H9 (cell line): Measurements from ENCODE around the gene OR51A7. TPM values are rescaled to one million over a fixed set of nuclear protein-coding genes. Genes with fewer than 3 reads are reported as not detected.
"Not testable (repeated sequence)": the region's sequence is repeated elsewhere in the genome, so short reads cannot be mapped to it uniquely, and the experiment has no call there.

Experiments
- DNase-seq: peaks from one replicate; pipeline ENCODE4 v3.0.0-alpha.2; 2017
- H2AFZ ChIP-seq: one replicate; pipeline ENCODE4 v1.6.1; 2013; ENCODE audit warnings: mild to moderate bottlenecking, low read length, control low read depth, moderate library complexity
- H2AK5ac ChIP-seq: 2 replicates; pipeline ENCODE4 v1.6.1; 2013; ENCODE audit warnings: low read length, control low read depth, mixed read lengths; ENCODE audit not compliant: insufficient read length
- H2BK120ac ChIP-seq: one replicate; pipeline ENCODE4 v1.6.1; 2013; ENCODE audit warnings: low read depth, mild to moderate bottlenecking, low read length, control low read depth, inconsistent platforms; ENCODE audit not compliant: poor library complexity, severe bottlenecking
- H2BK12ac ChIP-seq: 2 replicates; pipeline ENCODE4 v1.6.1; 2013; ENCODE audit warnings: low read length, control low read depth, mixed read lengths, low read depth; ENCODE audit not compliant: insufficient read length
- H2BK15ac ChIP-seq: 2 replicates; pipeline ENCODE4 v1.6.1; 2013; ENCODE audit warnings: low read depth, low read length, control low read depth
- H2BK20ac ChIP-seq: one replicate; pipeline ENCODE4 v1.6.1; 2013; ENCODE audit warnings: low read depth, mild to moderate bottlenecking, low read length, control low read depth, inconsistent platforms; ENCODE audit not compliant: poor library complexity, severe bottlenecking
- H2BK5ac ChIP-seq: 2 replicates; pipeline ENCODE4 v1.6.1; 2013; ENCODE audit warnings: low read length, control low read depth, mixed read lengths; ENCODE audit not compliant: insufficient read length
- H3K14ac ChIP-seq: 2 replicates; pipeline ENCODE4 v1.6.1; 2013; ENCODE audit warnings: low read length, control low read depth; ENCODE audit not compliant: insufficient read depth
- H3K18ac ChIP-seq: 2 replicates; pipeline ENCODE4 v1.6.1; 2013; ENCODE audit warnings: low read depth, mild to moderate bottlenecking, mixed read lengths, low read length, control low read depth; ENCODE audit not compliant: insufficient read length
- H3K23ac ChIP-seq: 2 replicates; pipeline ENCODE4 v1.6.1; 2013; ENCODE audit warnings: low read length, control low read depth, mixed read lengths, low read depth; ENCODE audit not compliant: insufficient read length
- H3K23me2 ChIP-seq: 2 replicates; pipeline ENCODE4 v1.6.1; 2013; ENCODE audit warnings: low read depth, mild to moderate bottlenecking, mixed read lengths, low read length, control low read depth; ENCODE audit not compliant: insufficient read length, poor library complexity, severe bottlenecking
- H3K27ac ChIP-seq: 2 replicates; pipeline ENCODE4 v1.5.1; 2013; ENCODE audit warnings: low read length, control low read depth, mixed read lengths, low read depth; ENCODE audit not compliant: insufficient read length
- H3K27me3 ChIP-seq: 2 replicates; pipeline ENCODE4 v1.6.1; 2013; ENCODE audit warnings: low read length, control low read depth, inconsistent platforms; ENCODE audit not compliant: insufficient read depth
- H3K4ac ChIP-seq: 2 replicates; pipeline ENCODE4 v1.6.1; 2013; ENCODE audit warnings: low read depth, mild to moderate bottlenecking, control low read depth, inconsistent platforms, low read length, moderate library complexity
- H3K4me1 ChIP-seq: 2 replicates; pipeline ENCODE4 v1.6.1; 2013; ENCODE audit warnings: low read length, control low read depth, inconsistent platforms; ENCODE audit not compliant: insufficient read depth
- H3K4me2 ChIP-seq: 2 replicates; pipeline ENCODE4 v1.6.1; 2013; ENCODE audit warnings: low read length, control low read depth, mixed read lengths; ENCODE audit not compliant: insufficient read length, insufficient read depth
- H3K56ac ChIP-seq: 2 replicates; pipeline ENCODE4 v1.6.1; 2013; ENCODE audit warnings: low read depth, mild to moderate bottlenecking, mixed read lengths, low read length, control low read depth; ENCODE audit not compliant: insufficient read length
- H3K79me1 ChIP-seq: 2 replicates; pipeline ENCODE4 v1.6.1; 2013; ENCODE audit warnings: low read depth, mild to moderate bottlenecking, moderate library complexity, low read length, control low read depth, inconsistent platforms; ENCODE audit not compliant: insufficient read depth, poor library complexity, severe bottlenecking
- H3K79me2 ChIP-seq: 2 replicates; pipeline ENCODE4 v1.6.1; 2013; ENCODE audit warnings: low read length, control low read depth, inconsistent platforms; ENCODE audit not compliant: insufficient read depth
- H3K9ac ChIP-seq: 2 replicates; pipeline ENCODE4 v1.6.1; 2013; ENCODE audit warnings: low read length, control low read depth, mixed read lengths; ENCODE audit not compliant: insufficient read length; ENCODE audit errors: extremely low read depth
- H3K9me3 ChIP-seq: one replicate; pipeline ENCODE4 v1.6.1; 2013; ENCODE audit warnings: low read depth, low read length, inconsistent platforms; ENCODE audit not compliant: control insufficient read depth
- H3T11ph ChIP-seq: one replicate; pipeline ENCODE4 v1.6.1; 2013; ENCODE audit warnings: mild to moderate bottlenecking, low read length, control low read depth, inconsistent platforms
- H4K20me1 ChIP-seq: one replicate; pipeline ENCODE4 v1.6.1; 2013; ENCODE audit not compliant: control insufficient read depth, insufficient read length, insufficient read depth
- H4K5ac ChIP-seq: 2 replicates; pipeline ENCODE4 v1.6.1; 2013; ENCODE audit warnings: low read depth, mild to moderate bottlenecking, mixed read lengths, low read length, control low read depth; ENCODE audit not compliant: insufficient read length
- H4K8ac ChIP-seq: replicated peaks from 2 replicates; pipeline ENCODE4 v1.6.1; 2013; ENCODE audit warnings: low read length, control low read depth, mixed read lengths, low read depth; ENCODE audit not compliant: insufficient read length
- H4K91ac ChIP-seq: 2 replicates; pipeline ENCODE4 v1.6.1; 2013; ENCODE audit warnings: low read depth, mild to moderate bottlenecking, moderate library complexity, mixed read lengths, low read length, control low read depth; ENCODE audit not compliant: insufficient read length
- H3K27ac Mint-ChIP-seq, 3 experiments: 2 replicates in 2 of 3; 3 replicates in 1 of 3; pipeline ENCODE4 v1.8.0; 2020 to 2021; ENCODE audit warnings: mixed read lengths in 3 of 3, mild to moderate bottlenecking in 1 of 3, moderate library complexity in 1 of 3
- H3K27me3 Mint-ChIP-seq: 2 replicates; pipeline ENCODE4 v1.8.0; 2021; ENCODE audit warnings: low read depth, mild to moderate bottlenecking, moderate library complexity, mixed read lengths
- H3K36me3 Mint-ChIP-seq, 3 experiments: 2 replicates in 2 of 3; 3 replicates in 1 of 3; pipeline ENCODE4 v1.8.0; 2020 to 2021; ENCODE audit warnings: low read depth in 3 of 3, mixed read lengths in 3 of 3; ENCODE audit not compliant: insufficient read depth in 1 of 3
- H3K4me1 Mint-ChIP-seq, 2 experiments: 2 replicates each; pipeline ENCODE4 v1.8.0; 2020; ENCODE audit warnings: mixed read lengths in 2 of 2
- H3K4me3 Mint-ChIP-seq, 2 experiments: 2 replicates in 1 of 2; 3 replicates in 1 of 2; pipeline ENCODE4 v1.8.0; 2020 to 2021; ENCODE audit warnings: mild to moderate bottlenecking in 2 of 2, mixed read lengths in 2 of 2, moderate library complexity in 1 of 2
- H3K9me3 Mint-ChIP-seq, 2 experiments: 2 replicates in 1 of 2; 3 replicates in 1 of 2; pipeline ENCODE4 v1.8.0; 2020; ENCODE audit warnings: mild to moderate bottlenecking in 2 of 2, mixed read lengths in 2 of 2, moderate library complexity in 1 of 2
- WGBS: extraction: QIAGEN DNeasy Blood & Tissue Kit; methylation state at CpG from one replicate; pipeline ENCODE4 v1.1.7; 2013; ENCODE audit warnings: missing lambda C conversion rate, low lambda C conversion rate, mixed read lengths; ENCODE audit not compliant: insufficient read length; ENCODE audit errors: extremely low coverage; 5-methylcytosine and 5-hydroxymethylcytosine counted together
- long read RNA-seq: library from polyadenylated mRNA; unstranded; transcript quantifications from one replicate; pipeline ENCODE4 v2.0.0, GENCODE V29; 2020
- total RNA-seq: library from RNA; stranded (reverse); gene quantifications from 2 replicates; pipeline ENCODE4 v1.2.1, GENCODE V29; 2021
- TF ChIP-seq, protein P1 (sequence below): fragments of 200-600 bp; sonication (generic); conservative IDR thresholded peaks from 3 replicates; pipeline ENCODE4 v1.8.0; 2021; ENCODE audit warnings: antibody characterized with exemption, mild to moderate bottlenecking

OR51A7 gene, protein sequence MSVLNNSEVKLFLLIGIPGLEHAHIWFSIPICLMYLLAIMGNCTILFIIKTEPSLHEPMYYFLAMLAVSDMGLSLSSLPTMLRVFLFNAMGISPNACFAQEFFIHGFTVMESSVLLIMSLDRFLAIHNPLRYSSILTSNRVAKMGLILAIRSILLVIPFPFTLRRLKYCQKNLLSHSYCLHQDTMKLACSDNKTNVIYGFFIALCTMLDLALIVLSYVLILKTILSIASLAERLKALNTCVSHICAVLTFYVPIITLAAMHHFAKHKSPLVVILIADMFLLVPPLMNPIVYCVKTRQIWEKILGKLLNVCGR
- total RNA-seq = not detected in 2 replicates
- long read RNA-seq = 0 reads

DNA sequence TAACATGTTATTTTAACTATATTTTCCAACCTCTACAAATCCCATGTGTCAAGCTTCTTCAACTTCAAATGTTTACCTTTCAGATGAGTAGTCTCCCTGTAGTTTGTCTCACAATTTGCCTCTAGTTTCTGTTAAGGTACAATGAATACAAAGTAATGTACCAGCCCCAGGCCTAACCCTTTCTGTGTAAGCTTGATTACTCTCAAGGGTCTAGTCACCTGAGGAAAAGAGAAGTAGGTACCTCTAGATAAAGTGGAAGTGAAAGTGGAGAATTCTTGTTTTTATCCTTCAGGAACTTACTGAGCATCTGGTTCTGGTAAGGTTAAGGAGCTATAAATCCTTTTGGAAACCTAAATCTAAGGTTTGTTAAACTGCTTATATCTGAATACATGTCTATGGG, at the start of gene OR51A7:
OR51A7 (plus strand) TSS at position 300 of the 400 bp plus-strand sequence. CDS start 3,587 bp downstream, outside the sequence.
- no peaks in the 10 kb centered on the region for H3K79me2 ChIP-seq
- no peak within 1 kb of the TSS for H3K27ac Mint-ChIP-seq
- no peak within 1 kb of the TSS for H2BK12ac ChIP-seq
- no peaks in the 10 kb centered on the region; a peak in 1 of 4 replicates for H3K4me1 Mint-ChIP-seq
- H3K4me1 ChIP-seq = no peaks in the 10 kb centered on the region
- H2AK5ac ChIP-seq = no peak within 1 kb of the TSS
- no peak for DNase-seq
- H2AFZ ChIP-seq = no peak within 1 kb of the TSS
- no peak within 1 kb of the TSS for H4K91ac ChIP-seq
- 0 out of 2 replicates have a peak, but pooled peaks cover 2% of the 10 kb centered on the region for H3K27me3 Mint-ChIP-seq
- no peaks in the 10 kb centered on the region for H4K20me1 ChIP-seq
- no peaks in the 10 kb centered on the region for H3K79me1 ChIP-seq
- no peak within 1 kb of the TSS for H3K4me3 Mint-ChIP-seq
- no peak within 1 kb of the TSS for H2BK120ac ChIP-seq
- no peak within 1 kb of the TSS for H4K5ac ChIP-seq
- no peak within 1 kb of the TSS for H2BK15ac ChIP-seq
- no peak within 1 kb of the TSS for H4K8ac ChIP-seq
- no peak within 1 kb of the TSS for H2BK20ac ChIP-seq
- no peaks in the 10 kb centered on the region for H3K9me3 Mint-ChIP-seq
- no peak within 1 kb of the TSS for H3T11ph ChIP-seq
- TF ChIP-seq, protein P1, sequence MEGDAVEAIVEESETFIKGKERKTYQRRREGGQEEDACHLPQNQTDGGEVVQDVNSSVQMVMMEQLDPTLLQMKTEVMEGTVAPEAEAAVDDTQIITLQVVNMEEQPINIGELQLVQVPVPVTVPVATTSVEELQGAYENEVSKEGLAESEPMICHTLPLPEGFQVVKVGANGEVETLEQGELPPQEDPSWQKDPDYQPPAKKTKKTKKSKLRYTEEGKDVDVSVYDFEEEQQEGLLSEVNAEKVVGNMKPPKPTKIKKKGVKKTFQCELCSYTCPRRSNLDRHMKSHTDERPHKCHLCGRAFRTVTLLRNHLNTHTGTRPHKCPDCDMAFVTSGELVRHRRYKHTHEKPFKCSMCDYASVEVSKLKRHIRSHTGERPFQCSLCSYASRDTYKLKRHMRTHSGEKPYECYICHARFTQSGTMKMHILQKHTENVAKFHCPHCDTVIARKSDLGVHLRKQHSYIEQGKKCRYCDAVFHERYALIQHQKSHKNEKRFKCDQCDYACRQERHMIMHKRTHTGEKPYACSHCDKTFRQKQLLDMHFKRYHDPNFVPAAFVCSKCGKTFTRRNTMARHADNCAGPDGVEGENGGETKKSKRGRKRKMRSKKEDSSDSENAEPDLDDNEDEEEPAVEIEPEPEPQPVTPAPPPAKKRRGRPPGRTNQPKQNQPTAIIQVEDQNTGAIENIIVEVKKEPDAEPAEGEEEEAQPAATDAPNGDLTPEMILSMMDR = no peak
- no peaks in the 10 kb centered on the region for H3K36me3 Mint-ChIP-seq
- no peak within 1 kb of the TSS for H3K18ac ChIP-seq
- no peak within 1 kb of the TSS for H3K23ac ChIP-seq
- H2BK5ac ChIP-seq = no peak within 1 kb of the TSS
- no peaks in the 10 kb centered on the region for H3K27me3 ChIP-seq
- no peak within 1 kb of the TSS for H3K4ac ChIP-seq
- no peak within 1 kb of the TSS for H3K4me2 ChIP-seq
- H3K9ac ChIP-seq = no peak within 1 kb of the TSS
- no peaks in the 10 kb centered on the region for H3K23me2 ChIP-seq
- no peak within 1 kb of the TSS for H3K14ac ChIP-seq
- H3K56ac ChIP-seq = no peak within 1 kb of the TSS
- H3K27ac ChIP-seq = no peak within 1 kb of the TSS
- no peaks in the 10 kb centered on the region for H3K9me3 ChIP-seq

DNA sequence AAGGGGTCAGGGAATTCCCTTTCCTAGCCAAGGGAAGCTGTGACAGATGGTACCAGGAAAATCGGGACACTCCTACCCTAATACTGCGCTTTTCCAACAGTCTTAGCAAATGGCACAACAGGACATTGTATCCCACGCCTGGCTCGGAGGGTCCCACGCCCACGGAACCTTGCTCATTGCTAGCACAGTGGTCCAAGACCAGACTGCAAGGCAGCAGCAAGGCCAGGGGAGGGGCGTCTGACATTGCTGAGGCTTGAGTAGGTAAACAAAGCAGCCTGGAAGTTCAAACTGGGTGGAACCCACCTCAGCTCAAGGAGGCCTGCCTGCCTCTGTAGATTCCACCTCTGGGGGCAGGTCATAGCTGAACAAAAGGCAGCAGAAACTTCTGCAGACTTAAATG, 49.3 kb upstream of the OR51A7 start:
- not testable (repeated sequence) for H4K5ac ChIP-seq, H2AK5ac ChIP-seq, H3K4me1 Mint-ChIP-seq, H3K27ac Mint-ChIP-seq, H3K79me1 ChIP-seq, H2BK12ac ChIP-seq, H2BK120ac ChIP-seq, H3K27me3 ChIP-seq, H3K79me2 ChIP-seq, H3K56ac ChIP-seq, H3K18ac ChIP-seq, H4K8ac ChIP-seq, H2BK5ac ChIP-seq, DNase-seq, H3K4me1 ChIP-seq, H2BK15ac ChIP-seq, H3K4ac ChIP-seq, H3K27ac ChIP-seq, H3K36me3 Mint-ChIP-seq, H3K9me3 ChIP-seq, H3T11ph ChIP-seq, H4K20me1 ChIP-seq, H3K23ac ChIP-seq, H2BK20ac ChIP-seq, H3K23me2 ChIP-seq, H3K4me3 Mint-ChIP-seq, H3K9me3 Mint-ChIP-seq, H3K4me2 ChIP-seq, H3K14ac ChIP-seq, H3K27me3 Mint-ChIP-seq, H3K9ac ChIP-seq, H4K91ac ChIP-seq, H2AFZ ChIP-seq
- no CpG with 5 or more reads among the region's 7 CpGs for WGBS
